Mesenteric fat pad (tissue), 1 donor: ENCODE data around the gene RNH1. TPM values are rescaled to one million over a fixed set of nuclear protein-coding genes. Genes with fewer than 3 reads are reported as not detected.

Source experiments
- DNase-seq: peaks from one replicate; pipeline ENCODE4 v3.0.0-alpha.2; 2020; ENCODE audit warnings: low spot score
- total RNA-seq: library from RNA; stranded (reverse); fragmentation: NEBNext Ultra II Directional; extraction: Animal tissue kit (Norgen Biotek cat#: 25700); gene quantifications from one replicate; pipeline ENCODE4 v1.2.1, GENCODE V29; 2021
- donor health status: DM: yes; HTN: yes; CAD: no.

The RNH1 gene
- total RNA-seq, 1 donor from 2014 or later, result 231 TPM

DNA sequence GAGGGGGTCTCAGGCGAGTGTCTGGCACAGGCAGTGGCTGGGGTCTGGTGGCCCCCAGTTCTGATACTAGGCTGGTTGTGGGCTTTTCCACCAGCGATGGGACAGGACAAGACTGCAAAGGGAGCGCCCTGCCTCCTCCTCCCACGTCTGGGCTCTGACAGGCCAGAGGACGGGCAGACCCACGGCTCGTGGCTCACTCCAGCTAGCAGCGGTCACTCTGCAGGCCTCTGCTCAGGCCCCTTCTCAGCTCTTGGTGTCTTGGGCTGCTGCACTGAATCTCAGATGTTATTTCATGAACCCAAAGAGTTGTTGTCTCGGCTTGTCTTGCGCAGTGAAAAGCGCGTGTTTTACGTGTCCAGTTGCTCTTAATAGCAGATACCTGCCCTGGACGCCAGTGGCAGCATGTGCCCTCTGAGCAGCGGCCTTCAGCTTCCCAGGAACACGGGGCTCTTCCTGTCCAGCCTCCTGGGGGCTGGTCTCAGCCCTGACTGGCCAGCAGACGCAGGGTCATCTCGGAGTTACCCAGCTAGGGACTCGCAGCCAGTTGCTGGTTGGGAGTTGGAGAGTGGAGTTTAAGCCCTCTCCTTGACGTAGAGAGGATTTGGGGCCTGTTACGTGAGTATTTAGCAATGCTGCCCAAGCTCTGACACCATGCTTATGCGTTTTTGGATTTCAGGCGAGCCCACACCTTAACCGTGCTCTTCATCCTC is 47.4 kb downstream of the RNH1 start:
- DNase-seq, result no peak

- DNase-seq, result no peak
Observed at GRCh38 chr11:457111-457760, 49.8 kb downstream of the RNH1 start.

DNA sequence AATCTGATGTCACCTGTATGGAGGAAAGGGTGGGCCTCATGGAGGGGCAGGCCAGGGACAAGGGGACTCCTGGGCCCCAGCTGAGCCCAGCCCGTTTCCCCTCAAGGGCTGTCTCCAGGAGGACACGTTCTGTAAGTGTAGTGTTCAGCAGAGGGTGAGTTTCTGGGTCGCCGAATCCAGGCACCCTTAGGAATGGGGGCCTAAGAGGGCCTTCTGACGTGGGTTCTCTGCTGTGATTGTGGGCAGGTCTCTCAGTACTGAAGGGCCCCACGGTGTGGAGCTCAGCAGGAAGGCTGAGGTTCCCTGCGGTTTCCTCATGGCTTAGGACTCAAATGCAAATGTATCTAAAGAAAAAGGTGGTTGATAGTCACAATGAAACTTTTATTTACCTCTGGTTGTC is 50.5 kb downstream of the RNH1 start:
- no peak for DNase-seq

- DNase-seq, result no peak
Observed at GRCh38 chr11:455566-456147, 51.4 kb downstream of the RNH1 start.

DNA sequence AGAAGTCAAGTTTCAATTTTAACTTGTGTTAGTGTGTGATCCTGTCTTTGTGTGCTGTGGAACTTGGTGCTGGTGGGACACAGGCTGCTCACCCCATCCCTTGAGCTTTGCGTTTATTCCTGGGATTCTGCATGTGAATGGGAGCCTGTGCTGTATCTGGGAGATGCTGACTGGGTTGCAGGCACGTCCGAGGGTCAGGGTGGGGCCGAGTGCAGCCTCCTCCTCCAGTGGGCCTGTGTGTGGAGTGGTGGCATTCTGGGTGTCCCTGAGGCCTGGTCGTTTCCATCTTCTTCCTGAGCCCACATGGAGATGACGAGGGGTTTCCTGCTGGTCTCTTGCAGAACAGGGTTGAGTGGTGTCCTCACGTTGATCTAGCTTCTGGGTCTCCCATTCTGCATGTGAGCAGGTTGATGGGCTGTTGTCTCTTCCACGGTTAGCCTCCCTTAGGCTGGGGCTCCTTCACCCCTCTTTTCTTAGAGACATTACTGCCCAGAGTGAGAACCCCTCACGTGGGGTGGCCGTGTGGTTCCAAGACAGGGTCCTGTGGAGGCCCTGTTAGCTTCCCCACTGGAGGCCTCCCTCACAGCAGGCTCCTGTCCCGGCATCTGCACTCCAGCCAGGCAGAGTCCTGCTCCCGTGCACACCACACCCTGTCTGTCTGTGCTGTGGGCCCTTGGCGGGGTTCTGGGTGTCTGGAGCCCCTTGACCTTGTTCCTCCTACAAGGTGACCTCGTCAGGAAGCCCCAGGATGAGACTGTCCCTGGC is 52.1 kb downstream of the RNH1 start:
- no peak for DNase-seq

DNA sequence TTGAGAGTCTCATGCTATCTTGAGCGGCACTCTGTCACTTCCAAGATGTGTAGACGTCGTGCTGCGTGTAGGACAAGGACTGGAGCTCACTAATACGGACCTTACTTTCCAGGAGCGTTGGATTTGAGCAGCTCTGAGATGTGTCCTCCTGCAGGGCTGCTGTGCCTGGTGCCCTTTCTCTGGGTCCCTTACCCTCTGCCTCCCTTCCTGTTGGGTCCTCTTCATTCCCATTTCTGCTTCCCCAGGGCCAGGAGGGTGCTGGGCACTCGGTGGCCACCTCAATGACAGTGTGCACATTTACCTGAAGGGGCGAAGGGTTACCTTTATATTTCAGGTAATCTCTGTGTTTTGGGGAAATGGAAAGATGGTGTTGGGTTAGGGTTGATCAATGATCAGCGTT is 53.0 kb downstream of the RNH1 start:
- no peak for DNase-seq

GRCh38 chr11:453564-453963 is 53.5 kb downstream of the RNH1 start:
- no peak for DNase-seq

- no peak for DNase-seq
Observed at GRCh38 chr11:452916-453527, 54.0 kb downstream of the RNH1 start.

DNA sequence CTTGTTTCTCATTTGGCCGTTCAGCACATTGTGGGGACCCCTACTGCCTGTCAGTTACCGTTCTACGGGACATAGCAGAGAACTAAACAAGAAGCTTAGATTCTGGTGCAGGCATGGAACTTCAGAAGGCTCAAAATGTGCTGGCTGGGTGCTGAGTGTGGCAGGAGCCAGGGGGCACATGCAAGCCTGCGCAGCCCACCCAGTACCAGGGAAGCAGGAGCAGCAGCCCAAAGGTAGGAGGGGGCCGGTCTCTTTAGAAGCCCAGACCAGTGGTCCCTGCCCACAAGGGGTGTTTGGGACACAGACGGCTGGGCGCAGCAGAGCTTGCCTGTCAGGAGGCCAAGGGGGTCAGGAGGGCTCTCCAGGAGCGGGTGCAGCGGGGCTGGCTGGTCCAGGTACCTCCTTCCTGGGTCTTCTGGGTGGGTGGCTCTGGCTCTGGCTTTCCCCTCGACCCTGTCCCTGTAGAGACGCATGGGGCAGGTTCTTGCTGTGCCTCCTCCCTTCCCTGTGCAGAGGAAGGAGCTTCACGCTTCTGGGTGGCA is 54.8 kb downstream of the RNH1 start:
- DNase-seq, result no peak

DNA sequence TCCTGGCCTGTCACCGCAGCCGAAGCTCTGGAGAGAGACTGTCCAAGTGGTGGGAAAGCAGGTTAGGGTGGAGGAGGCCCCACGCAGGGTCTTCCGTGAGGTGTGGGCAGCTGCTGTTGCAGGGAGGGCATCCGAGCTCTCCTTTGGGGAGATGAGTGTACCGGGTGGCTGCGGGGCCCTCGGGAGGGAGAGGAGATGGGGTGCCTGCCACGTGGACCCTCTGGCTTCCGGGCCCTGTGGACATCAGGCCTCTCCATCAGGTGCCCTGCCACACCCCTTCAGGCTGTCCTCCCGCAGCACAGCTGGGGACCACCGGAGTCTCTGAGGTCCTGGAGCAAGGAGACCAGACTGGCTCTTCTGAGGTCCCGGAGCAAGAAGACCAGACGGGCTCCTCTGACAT is 55.3 kb downstream of the RNH1 start:
- no peak for DNase-seq

DNA sequence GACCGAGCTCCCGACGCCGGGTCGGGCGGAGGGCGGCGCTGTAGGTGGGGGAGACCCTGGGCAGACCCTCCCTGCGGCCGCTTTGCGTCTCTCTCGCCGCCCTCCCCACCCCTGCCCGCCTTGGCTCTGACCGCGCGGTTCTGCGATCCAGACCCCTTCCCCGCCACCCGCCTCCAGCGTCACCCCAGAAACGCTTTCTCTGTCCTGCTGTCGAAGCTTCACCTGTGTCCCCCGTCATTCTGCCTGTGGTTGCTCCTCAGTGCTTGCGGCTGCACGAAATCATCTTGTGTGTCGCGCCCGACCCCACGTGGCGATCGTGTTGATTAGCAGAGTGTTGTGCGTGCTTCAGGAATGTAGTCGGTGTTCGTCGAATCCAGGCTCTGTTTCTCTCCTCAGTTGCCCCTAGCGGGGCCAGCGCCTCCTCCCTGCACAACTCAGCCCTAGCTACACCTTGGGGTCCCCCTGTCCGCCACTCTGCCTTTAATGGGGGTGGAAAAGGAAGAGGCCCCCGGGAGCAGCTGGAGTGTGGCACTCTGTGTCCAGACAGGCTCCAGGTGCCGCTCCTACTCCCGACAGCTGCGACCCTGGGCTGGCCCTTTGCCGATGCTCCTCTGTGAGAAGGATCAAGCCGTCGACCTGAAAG is 56.1 kb downstream of the RNH1 start:
- DNase-seq, result no peak

DNA sequence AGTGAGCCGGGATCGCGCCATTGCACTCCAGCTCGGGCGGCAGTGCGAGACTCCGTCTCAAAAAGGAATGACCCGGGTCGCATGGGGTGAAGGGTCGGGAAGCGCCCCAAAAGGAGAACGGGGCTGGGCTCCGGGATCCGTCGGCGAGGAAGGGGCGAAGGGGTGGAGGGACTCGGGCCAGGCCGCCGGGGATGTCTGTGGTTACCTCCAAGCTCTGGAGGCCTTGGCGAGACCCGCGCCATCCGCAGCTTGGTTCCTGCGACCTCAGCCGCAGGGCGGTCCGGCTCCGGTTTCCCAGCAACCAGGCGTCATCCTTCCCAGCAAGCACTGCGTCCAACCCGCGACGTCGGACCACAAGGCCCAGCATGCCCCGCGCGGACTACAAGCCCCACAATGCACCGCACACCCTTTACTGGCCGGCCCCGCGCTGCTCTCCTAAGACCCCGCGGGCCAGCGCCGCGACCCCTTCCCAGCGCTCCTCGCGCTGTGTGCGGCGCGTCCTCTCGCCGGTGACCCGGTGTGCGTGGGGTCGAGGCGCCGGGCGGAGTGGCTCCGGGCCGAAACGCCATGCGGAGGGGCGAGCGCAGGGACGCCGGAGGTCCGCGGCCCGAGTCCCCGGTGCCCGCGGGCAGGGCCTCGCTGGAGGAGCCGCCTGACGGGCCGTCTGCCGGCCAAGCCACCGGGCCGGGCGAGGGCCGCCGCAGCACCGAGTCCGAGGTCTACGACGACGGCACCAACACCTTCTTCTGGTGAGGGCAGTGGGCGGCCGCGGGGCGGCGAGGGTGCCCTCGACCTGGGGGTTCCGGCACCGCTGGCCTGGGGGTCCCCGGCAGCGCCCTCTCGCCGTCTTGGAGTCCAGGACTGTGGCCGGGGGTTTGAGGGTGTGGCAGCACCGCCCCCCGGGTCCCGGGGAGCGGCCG is 56.9 kb downstream of the RNH1 start, which contains the start of gene PTDSS2:
TSS of gene PTDSS2 (plus strand) at position 391 of the 920 bp plus-strand sequence. CDS start at position 568, 177 bp downstream.
- peak; percentile 99 for DNase-seq

- peak; percentile 99 for DNase-seq
Observed at GRCh38 chr11:447923-448731, 58.9 kb downstream of the RNH1 start.

GRCh38 chr11:446891-447290 is 60.2 kb downstream of the RNH1 start:
- no peak for DNase-seq

DNA sequence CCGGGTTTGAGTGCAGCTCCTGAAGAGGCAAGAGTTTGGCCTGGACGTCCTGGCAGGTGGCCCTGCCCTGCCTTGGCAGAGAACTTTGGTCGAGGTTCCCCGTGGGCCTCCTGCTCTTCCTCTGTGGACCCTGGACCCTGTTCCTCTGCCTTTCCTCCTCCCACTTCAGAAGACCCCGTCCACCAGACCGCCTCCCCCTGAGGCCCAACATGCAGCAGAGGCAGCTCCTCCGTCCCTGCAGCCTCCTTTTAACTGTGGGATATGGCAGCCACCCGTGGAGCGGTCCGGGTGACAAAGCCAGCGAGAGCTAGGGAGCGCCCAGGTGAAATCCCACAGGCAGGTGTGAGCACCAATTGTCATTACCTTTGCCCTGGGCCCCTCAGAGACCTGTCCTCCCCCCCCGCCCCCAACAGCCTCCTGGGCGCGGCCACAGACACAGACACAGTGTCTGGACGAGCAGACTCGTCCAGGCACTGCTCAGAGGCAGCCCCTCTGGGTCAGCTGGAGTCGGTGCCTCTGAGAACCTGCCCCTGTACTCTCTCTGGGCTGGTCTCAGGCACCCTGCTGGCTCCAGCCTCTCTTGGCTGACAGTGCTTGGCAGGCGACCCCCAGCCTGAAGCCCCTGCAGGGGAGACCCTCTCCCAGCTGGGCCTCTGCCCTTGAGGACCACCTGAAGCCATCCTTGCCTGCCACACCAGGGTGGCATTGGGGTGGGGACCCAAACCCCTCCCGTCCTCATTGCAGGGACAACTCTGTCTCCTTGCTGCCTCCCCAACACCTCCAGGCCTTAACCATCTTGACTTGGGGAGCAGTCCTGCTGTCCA is 61.1 kb downstream of the RNH1 start:
- no peak for DNase-seq
